Fibroblast of the aortic adventitia (primary cell): ENCODE results near the gene TNRC18. TPM values are rescaled to one million over a fixed set of nuclear protein-coding genes. Genes with fewer than 3 reads are reported as not detected.
A peak's percentile ranks its signal among the peaks of the same experiment; 100 is the strongest.

Experiments used
- DNase-seq: peaks from one replicate; pipeline ENCODE4 v3.0.0-alpha.2; 2010; ENCODE audit warnings: low read depth
- H3K4me3 ChIP-seq: 2 replicates; pipeline ENCODE4 v1.5.1; 2011; ENCODE audit warnings: low read depth, mild to moderate bottlenecking, control low read depth, low read length, moderate library complexity
- total RNA-seq: library from RNA; depleted of rRNA; stranded (reverse); fragments of >200 nt; gene quantifications from 2 replicates; pipeline ENCODE4 v1.2.3, GENCODE V29; 2012; ENCODE audit warnings: low replicate concordance
- TF ChIP-seq, protein P1 (sequence below): IDR thresholded peaks from 2 replicates; pipeline ENCODE4 v1.5.1; 2011; ENCODE audit warnings: mild to moderate bottlenecking, low read length, control low read depth, inconsistent platforms; ENCODE audit not compliant: insufficient read depth

Gene TNRC18
- total RNA-seq, 1 donor: 57.8 TPM

- TF ChIP-seq, protein P1, sequence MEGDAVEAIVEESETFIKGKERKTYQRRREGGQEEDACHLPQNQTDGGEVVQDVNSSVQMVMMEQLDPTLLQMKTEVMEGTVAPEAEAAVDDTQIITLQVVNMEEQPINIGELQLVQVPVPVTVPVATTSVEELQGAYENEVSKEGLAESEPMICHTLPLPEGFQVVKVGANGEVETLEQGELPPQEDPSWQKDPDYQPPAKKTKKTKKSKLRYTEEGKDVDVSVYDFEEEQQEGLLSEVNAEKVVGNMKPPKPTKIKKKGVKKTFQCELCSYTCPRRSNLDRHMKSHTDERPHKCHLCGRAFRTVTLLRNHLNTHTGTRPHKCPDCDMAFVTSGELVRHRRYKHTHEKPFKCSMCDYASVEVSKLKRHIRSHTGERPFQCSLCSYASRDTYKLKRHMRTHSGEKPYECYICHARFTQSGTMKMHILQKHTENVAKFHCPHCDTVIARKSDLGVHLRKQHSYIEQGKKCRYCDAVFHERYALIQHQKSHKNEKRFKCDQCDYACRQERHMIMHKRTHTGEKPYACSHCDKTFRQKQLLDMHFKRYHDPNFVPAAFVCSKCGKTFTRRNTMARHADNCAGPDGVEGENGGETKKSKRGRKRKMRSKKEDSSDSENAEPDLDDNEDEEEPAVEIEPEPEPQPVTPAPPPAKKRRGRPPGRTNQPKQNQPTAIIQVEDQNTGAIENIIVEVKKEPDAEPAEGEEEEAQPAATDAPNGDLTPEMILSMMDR: no peak
- DNase-seq: no peak
- peak overlapping the region; percentile 81 for H3K4me3 ChIP-seq
Observed at GRCh38 chr7:5418285-5418582, 5.4 kb downstream of the TNRC18 start.

DNA sequence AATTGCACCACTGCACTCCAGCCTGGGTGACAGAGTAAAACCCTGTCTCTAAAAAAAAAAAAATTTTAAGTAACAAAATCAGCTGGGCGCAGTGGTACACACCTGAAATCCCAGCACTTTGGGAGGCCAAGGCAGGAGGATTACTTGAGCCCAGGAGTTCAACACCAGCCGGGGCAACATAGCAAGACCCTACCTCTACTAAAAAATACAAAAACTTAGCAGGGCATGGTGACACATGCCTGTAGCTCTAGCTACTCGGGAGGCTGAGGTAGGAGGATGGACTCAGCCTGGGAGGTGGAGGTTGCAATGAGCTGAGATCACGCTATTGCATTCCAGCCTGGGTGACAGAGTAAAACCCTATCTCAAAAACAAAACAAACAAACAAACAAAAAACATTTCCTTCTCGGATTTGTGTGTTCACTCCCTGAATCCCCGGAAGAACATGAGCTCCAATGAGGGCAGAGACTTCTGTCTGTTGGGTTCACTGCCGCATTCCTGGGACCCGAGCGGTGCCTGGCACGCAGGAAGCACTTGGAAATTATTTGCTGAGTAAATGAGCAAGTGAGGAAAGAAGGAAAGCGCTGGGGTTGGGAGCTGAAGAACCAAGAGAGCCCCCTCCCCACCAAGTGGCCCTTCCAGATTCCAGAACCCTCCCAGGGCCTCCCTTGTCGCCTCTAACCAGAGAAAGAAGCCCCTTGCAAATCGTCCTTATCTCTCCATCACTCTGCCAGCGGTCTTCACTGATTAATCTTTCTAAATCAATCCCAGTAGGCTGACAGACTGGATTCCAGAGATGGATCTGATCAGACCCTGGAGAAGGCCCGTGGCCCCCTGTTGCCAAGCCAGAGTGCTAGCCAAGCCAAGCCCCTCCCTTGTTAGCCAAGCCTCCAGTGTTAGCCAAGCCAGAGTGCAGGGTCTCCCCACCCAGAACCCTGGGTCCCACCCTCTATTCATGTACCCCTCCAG, 6.2 kb downstream of the TNRC18 start:
- TF ChIP-seq, protein P1: no peak
- peak; percentile 35 for DNase-seq
- H3K4me3 ChIP-seq: no peak overlapping the region

DNA sequence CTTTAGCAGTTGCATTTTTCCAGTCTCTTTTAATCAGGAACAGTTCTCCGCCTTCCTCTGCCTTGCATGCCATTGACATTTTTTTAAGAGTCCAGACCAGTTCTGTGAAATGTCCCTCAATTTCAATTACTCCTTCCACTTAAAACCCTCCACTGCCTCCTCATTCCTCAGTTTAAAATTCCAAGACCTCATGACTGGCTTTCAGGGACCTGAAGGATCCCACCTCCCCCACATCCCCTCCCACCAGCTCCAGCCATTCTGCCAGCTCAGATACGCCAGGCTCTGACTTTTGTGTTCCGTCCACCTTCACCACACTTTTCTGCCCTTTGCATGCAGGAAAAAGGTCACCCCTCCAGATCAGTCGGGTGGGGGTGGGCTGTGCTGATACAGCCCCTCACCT, 8.7 kb downstream of the TNRC18 start:
- DNase-seq: no peak
- no peak overlapping the region for H3K4me3 ChIP-seq
- TF ChIP-seq, protein P1: no peak

- DNase-seq: no peak
- H3K4me3 ChIP-seq: no peak overlapping the region
- TF ChIP-seq, protein P1: no peak
Observed at GRCh38 chr7:5413449-5413786, 10.2 kb downstream of the TNRC18 start.

DNA sequence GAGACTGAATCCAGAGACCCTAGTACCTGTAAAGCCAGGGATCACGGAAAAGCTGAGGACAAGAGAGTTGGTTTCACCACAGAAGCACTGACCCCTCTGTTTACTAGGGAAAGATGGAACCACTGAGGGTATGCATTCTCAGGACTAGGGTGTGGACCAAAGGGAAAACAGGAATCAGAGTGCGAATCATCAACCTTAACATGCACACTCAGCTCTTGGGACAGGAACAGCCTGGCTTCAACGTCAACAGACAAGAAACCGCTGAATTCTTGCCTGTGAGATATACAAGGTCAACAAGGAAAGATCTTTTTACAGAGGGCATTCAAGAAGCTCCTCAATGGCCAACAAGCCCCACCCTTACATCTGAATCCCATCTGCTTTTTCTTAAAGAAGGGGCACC, 14.9 kb downstream of the TNRC18 start:
- DNase-seq: peak; percentile 55
- TF ChIP-seq, protein P1: no peak
- H3K4me3 ChIP-seq: no peak overlapping the region

- H3K4me3 ChIP-seq: no peak overlapping the region
- no peak for DNase-seq
- TF ChIP-seq, protein P1: no peak
Observed at GRCh38 chr7:5406957-5407945, 16.4 kb downstream of the TNRC18 start.
